GM18517 (cell line): ENCODE results near the gene KLF6.

Experiments
- ATAC-seq: cut with Tn5 transposase; IDR thresholded peaks from one replicate; pipeline ENCODE4 v1.9.1; 2021; ENCODE audit warnings: mild to moderate bottlenecking, moderate library complexity; ENCODE audit not compliant: unreplicated experiment

The KLF6 gene

GRCh38 chr10:3775696-3776551, 9.1 kb downstream of the KLF6 start:
- no peak for ATAC-seq

GRCh38 chr10:3774814-3775695, 10.0 kb downstream of the KLF6 start:
- ATAC-seq = no peak

GRCh38 chr10:3774018-3774813, 10.8 kb downstream of the KLF6 start:
- ATAC-seq = no peak

- ATAC-seq = no peak
Measured at GRCh38 chr10:3773460-3774017, 11.5 kb downstream of the KLF6 start.

GRCh38 chr10:3772361-3773171, 12.4 kb downstream of the KLF6 start:
- ATAC-seq = no peak

GRCh38 chr10:3770611-3771110, 14.3 kb downstream of the KLF6 start:
- no peak for ATAC-seq

- ATAC-seq = no peak
Measured at GRCh38 chr10:3769556-3769955, 15.5 kb downstream of the KLF6 start.

GRCh38 chr10:3766046-3766756, 18.8 kb downstream of the KLF6 start:
- ATAC-seq = no peak

- ATAC-seq = no peak
Measured at GRCh38 chr10:3765146-3765545, 19.9 kb downstream of the KLF6 start.

GRCh38 chr10:3764626-3765112, 20.3 kb downstream of the KLF6 start:
- no peak for ATAC-seq

GRCh38 chr10:3763852-3764625, 21.0 kb downstream of the KLF6 start:
- ATAC-seq = no peak

DNA sequence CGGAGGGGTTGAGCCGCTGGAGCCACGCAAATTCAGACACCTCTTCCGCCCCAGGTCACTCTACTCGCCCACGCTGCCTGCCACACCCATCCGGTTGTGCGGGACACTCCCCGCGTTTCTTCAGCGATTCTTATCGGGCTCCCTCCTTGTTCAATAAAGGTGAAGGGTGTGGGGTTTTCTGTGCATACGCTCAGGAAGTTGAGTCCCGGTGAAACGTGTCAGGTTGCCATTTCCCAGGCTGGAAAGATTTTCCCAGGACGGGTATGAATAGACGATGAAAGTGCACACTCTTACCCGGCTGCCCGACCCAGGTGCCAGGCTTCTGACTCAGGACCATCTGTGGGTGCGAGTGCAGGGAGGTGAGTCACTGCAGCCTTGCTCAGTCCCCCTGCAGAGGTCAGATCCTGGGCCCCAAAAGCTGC, 22.0 kb downstream of the KLF6 start:
- no peak for ATAC-seq

- ATAC-seq = no peak
Measured at GRCh38 chr10:3762309-3762708, 22.7 kb downstream of the KLF6 start.

DNA sequence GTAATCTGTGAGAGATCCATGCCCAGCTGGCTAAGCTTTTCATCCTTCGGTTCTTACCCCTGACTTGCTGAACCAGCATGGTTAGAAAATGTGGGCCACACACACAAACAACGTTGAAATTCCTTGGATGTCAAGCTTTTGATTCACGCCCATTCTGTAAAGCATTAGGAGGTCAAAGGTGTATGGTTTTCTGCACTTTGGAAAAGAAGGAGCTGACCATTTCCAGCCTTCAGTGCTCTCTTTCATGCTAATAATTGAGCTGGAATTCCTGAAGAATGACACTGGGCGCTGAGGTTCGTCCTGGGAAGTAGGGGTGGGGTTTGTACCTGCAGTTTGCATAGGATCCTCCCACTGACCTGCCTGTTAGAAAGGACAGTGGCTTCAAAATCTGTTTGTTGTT, 23.1 kb downstream of the KLF6 start:
- no peak for ATAC-seq

DNA sequence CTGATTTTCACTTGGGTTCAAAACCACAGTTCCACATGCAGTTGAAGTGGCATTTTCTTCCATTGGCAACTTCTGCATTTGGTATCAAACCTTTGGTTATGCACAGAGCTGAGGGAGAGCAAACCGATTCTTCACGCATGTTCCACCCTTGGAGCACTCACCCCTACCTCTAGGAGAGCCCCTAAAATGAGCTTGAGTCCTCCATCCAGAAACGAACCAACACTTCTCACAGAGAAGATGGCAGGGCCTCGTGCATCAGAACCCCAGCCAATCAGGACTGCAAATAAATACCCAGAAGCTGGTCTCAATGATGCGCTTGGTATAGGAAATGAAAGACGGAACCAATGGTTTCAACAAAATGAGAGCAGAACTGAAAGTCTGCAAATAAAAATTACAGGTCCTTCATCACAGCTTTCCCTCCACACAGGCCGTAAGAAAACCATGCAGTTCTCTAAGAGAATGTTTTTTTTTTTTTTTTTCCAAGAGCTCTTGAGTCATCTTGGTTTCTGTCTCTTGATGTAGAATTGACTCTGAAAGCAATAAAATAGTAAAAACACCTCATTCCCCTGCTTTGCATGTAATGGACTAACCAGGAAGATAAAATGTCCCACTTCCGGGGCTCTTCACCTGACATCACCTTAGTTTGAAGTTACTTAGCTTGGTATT, 23.9 kb downstream of the KLF6 start:
- ATAC-seq = peak; percentile 76

DNA sequence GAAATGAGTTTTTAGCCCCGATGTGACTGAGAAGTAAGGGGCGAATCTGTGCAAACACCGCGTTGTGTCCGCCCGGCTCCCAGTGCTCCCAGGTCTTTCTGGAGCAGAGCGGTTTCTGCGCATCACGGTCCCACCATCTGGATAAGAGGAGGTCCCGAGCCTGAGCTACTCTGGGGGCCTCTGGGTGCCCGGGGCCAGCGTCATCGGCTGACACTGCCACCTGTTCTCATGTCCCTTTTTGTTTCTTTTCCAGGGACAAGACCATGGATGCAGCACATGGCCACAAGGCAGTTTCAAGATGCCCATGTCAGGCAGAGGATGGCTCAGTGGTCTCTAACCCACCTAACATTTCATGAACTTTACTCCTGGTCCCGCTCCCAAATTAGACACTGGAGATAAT, 24.9 kb downstream of the KLF6 start:
- ATAC-seq = no peak

GRCh38 chr10:3759397-3759796, 25.6 kb downstream of the KLF6 start:
- no peak for ATAC-seq
